ENCODE data around the gene NOL6. TPM values are rescaled to one million over a fixed set of nuclear protein-coding genes. Genes with fewer than 3 reads are reported as not detected.

Gene NOL6
- total and polyA plus RNA-seq, 2 of the 8 experiments (the other 6 are each of a cell fraction or from before 2014, with no cell fraction given), result 44.0 to 55.0 TPM

DNA sequence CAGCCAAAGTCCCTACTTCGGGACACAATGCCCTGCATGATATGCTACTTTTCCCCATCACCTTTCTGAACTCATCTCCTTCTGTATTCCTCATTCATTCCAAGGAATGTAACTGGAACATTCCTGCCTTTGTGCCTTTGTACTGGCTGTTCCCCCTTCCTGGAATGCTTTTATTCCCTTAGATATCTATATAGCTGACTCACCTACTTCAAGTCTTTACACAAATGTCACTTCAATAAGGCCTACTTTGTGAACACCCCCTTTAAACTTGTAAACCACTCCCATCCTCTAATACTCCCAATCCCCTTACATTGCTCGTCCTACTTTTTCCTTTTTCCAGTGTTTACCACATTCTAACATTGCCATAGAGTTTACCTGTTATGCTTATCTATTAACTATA lies 2.4 kb downstream of the NOL6 start:
- FAIRE-seq (no peak), DNase-seq (ENCODE audit: low read depth in 1 of 2, low spot score in 2 of 2) (no peak)
- H3K23ac ChIP-seq (ENCODE audit: insufficient read length), result no peak overlapping the region
- H2BK120ac ChIP-seq (replicated peaks; ENCODE audit: low read depth, low read length), result no peak overlapping the region
- peaks cover 5 to 12% of the 10 kb centered on the region in 2 experiments for H4K20me1 ChIP-seq (replicated peaks in 1 of 2; ENCODE audit: control insufficient read depth in 1 of 2, insufficient read depth in 2 of 2, low read length in 2 of 2)
- H3K36me3 ChIP-seq (ENCODE audit: control insufficient read depth in 2 of 4, insufficient read depth in 4 of 4, low read length in 3 of 4), result peaks cover 25 to 37% (median 30%) of the 10 kb centered on the region in 4 experiments
- H3K23me2 ChIP-seq (ENCODE audit: low read depth, low read length), result peaks cover 8% of the 10 kb centered on the region; the same call in 1 of the 2 replicates
- no peak overlapping the region for H3K18ac ChIP-seq (ENCODE audit: extremely low read depth, low read length)
- H3K56ac ChIP-seq (replicated peaks; ENCODE audit: insufficient read length, low read depth, low read length), result no peak overlapping the region
- H3K9ac ChIP-seq (replicated peaks in 1 of 4; ENCODE audit: extremely low read depth in 1 of 4, low read depth in 3 of 4, low read length in 3 of 4), result no peak overlapping the region
- H4K91ac ChIP-seq (replicated peaks; ENCODE audit: insufficient read length, low read length), result no peak overlapping the region
- peaks cover 0 to 2% (median 0%) of the 10 kb centered on the region in 4 experiments; a peak in 1 of 7 replicates for H3K4me1 ChIP-seq (replicated peaks in 1 of 4; ENCODE audit: control insufficient read depth in 3 of 4, insufficient read depth in 4 of 4, low read length in 3 of 4)
- no peaks in the 10 kb centered on the region for H3K9me3 ChIP-seq (ENCODE audit: insufficient read depth in 2 of 2, low read depth in 1 of 2, low read length in 1 of 2)
- H3K79me1 ChIP-seq (ENCODE audit: low read depth, low read length), result peaks cover 5% of the 10 kb centered on the region; the same call in 1 of the 2 replicates
- H3K4ac ChIP-seq (replicated peaks; ENCODE audit: insufficient read length, low read depth, low read length), result no peak overlapping the region
- no peak overlapping the region for H3K14ac ChIP-seq (ENCODE audit: insufficient read length)
- H3K27me3 ChIP-seq (replicated peaks in 1 of 4; ENCODE audit: control insufficient read depth in 3 of 4, extremely low read depth in 1 of 4, insufficient read depth in 3 of 4, low read length in 3 of 4), result no peaks in the 10 kb centered on the region
- H3K27ac ChIP-seq (ENCODE audit: low read depth, low read length), result no peak overlapping the region
- no peak overlapping the region for H4K8ac ChIP-seq (ENCODE audit: extremely low read depth, insufficient read depth, low read length)
- no peak overlapping the region for H2AK5ac ChIP-seq (ENCODE audit: low read depth, low read length)
- WGBS, 2 experiments (ENCODE audit: extremely low coverage in 1 of 2, insufficient coverage in 1 of 2, insufficient read length in 1 of 2, insufficient replicate concordance in 2 of 2, low coverage in 1 of 2, low lambda C conversion rate in 2 of 2, missing lambda C conversion rate in 1 of 2), result 82 to 100% methylated on average over 1 to 2 of the region's 2 CpGs
- no peak overlapping the region for H4K5ac ChIP-seq (ENCODE audit: insufficient read length, low read depth, low read length)
- no peak overlapping the region for H2BK20ac ChIP-seq (ENCODE audit: low read length)
- no peak overlapping the region for H2BK5ac ChIP-seq (ENCODE audit: low read depth, low read length)
- POLR2A ChIA-PET (ENCODE audit: partially characterized antibody), result interaction anchor here (1.0 to 3.7 kb wide), 4 partner anchors 8 to 181 kb away, joined by 3 to 34 read pairs (median 5); partner anchors contain the start of gene NFX1
- no peak overlapping the region for H3K4me3 ChIP-seq (ENCODE audit: extremely low read depth in 1 of 4, insufficient read depth in 2 of 4, low read depth in 3 of 4, low read length in 4 of 4)
- no peak overlapping the region; a peak in 1 of 4 replicates for H3K4me2 ChIP-seq (ENCODE audit: insufficient read depth in 1 of 2, low read depth in 2 of 2, low read length in 2 of 2)
- H3K79me2 ChIP-seq (ENCODE audit: control insufficient read depth in 1 of 2, insufficient read depth in 2 of 2, low read length in 2 of 2), result peaks cover 7 to 21% of the 10 kb centered on the region in 2 experiments
- H2BK15ac ChIP-seq (ENCODE audit: low read length), result no peak overlapping the region
- CTCF ChIA-PET (ENCODE audit: partially characterized antibody), result interaction anchor here (0.8 to 20.9 kb wide), 5 partner anchors 17 to 153 kb away, joined by 3 to 358 read pairs (median 7); partner anchors contain the start of gene AQP3
- no peak overlapping the region for H2AFZ ChIP-seq (ENCODE audit: low read length)
- H2BK12ac ChIP-seq (ENCODE audit: low read depth, low read length), result no peak overlapping the region
- TF ChIP-seq TBP (IDR thresholded peaks at IDR 0.05; ENCODE audit: low read depth, low read length) (no peak), CHD1 (IDR thresholded peaks at IDR 0.05; ENCODE audit: low read depth, low read length) (no peak), CEBPB (IDR thresholded peaks at IDR 0.05; ENCODE audit: low read depth, low read length) (no peak), GTF2F1 (IDR thresholded peaks at IDR 0.05; ENCODE audit: borderline replicate concordance, low read depth, low read length) (no peak), CBX5 (IDR thresholded peaks at IDR 0.05; ENCODE audit: low read depth, low read length) (no peak), BACH1 (IDR thresholded peaks at IDR 0.05; ENCODE audit: low read length) (no peak), TAF7 (optimal IDR thresholded peaks at IDR 0.05; ENCODE audit: borderline replicate concordance, low read depth, low read length) (no peak), TCF12 (IDR thresholded peaks at IDR 0.05; ENCODE audit: low read depth, low read length) (no peak), SUZ12 (IDR thresholded peaks at IDR 0.05; ENCODE audit: low read length) (no peak), CREB1 (IDR thresholded peaks at IDR 0.05) (no peak), EZH2 (IDR thresholded peaks at IDR 0.05; ENCODE audit: low read depth, low read length, severe bottlenecking) (no peak), BRCA1 (IDR thresholded peaks at IDR 0.05; ENCODE audit: low read depth, low read length) (no peak), HDAC6 (IDR thresholded peaks at IDR 0.05; ENCODE audit: low read depth, low read length) (no peak)
- TF ChIP-seq, protein P1, sequence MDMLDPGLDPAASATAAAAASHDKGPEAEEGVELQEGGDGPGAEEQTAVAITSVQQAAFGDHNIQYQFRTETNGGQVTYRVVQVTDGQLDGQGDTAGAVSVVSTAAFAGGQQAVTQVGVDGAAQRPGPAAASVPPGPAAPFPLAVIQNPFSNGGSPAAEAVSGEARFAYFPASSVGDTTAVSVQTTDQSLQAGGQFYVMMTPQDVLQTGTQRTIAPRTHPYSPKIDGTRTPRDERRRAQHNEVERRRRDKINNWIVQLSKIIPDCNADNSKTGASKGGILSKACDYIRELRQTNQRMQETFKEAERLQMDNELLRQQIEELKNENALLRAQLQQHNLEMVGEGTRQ (IDR thresholded peaks at IDR 0.05; ENCODE audit: low read length), result no peak
